A549 (cell line): ENCODE results near the gene QPCT.

ENCODE experiments used
- BHLHE40 ChIP-seq: IDR thresholded peaks from 2 replicates; pipeline ENCODE4 v1.6.1; 2012; ENCODE audit warnings: low read depth, low read length, inconsistent platforms
- CHD4 ChIP-seq: fragments of 200-600 bp; sonication (generic); IDR thresholded peaks from 2 replicates; pipeline ENCODE4 v1.6.1; 2016; ENCODE audit warnings: antibody characterized with exemption, mild to moderate bottlenecking, borderline replicate concordance
- EP300 ChIP-seq, 2 experiments: fragments of >200 bp; sonication (Bioruptor Twin); formaldehyde crosslinking; IDR thresholded peaks; 2 replicates in 1 of 2; 3 replicates in 1 of 2; pipeline ENCODE4 v1.6.1; 2016 to 2017
- JUNB ChIP-seq: fragments of >200 bp; sonication (Bioruptor Twin); formaldehyde crosslinking; IDR thresholded peaks from 2 replicates; pipeline ENCODE4 v1.6.1; 2016
- MAFK ChIP-seq: fragments of 450-650 bp; IDR thresholded peaks from 2 replicates; pipeline ENCODE4 v1.6.1; 2014; ENCODE audit not compliant: partially characterized antibody
- PHF8 ChIP-seq: fragments of 200-600 bp; sonication (generic); IDR thresholded peaks from 2 replicates; pipeline ENCODE4 v1.6.1; 2016; ENCODE audit warnings: low read depth, mild to moderate bottlenecking, antibody characterized with exemption, moderate library complexity, borderline replicate concordance
- POLR2A ChIP-seq: IDR thresholded peaks from 2 replicates; pipeline ENCODE4 v1.6.1; 2012; ENCODE audit warnings: mild to moderate bottlenecking, low read length
- RAD21 ChIP-seq, 2 experiments: fragments of >200 bp in 1 of 2; sonication (Bioruptor Twin) in 1 of 2; formaldehyde crosslinking in 1 of 2; IDR thresholded peaks in 1 of 2; conservative IDR thresholded peaks in 1 of 2; 2 replicates in 1 of 2; 3 replicates in 1 of 2; pipeline ENCODE4 v1.6.1; 2012 to 2018; ENCODE audit warnings: inconsistent platforms in 1 of 2
- RCOR1 ChIP-seq: fragments of 150-350 bp; IDR thresholded peaks from 2 replicates; pipeline ENCODE4 v1.6.1; 2014; ENCODE audit warnings: antibody characterized with exemption, low read length, low read depth
- RFX5 ChIP-seq: fragments of 450-650 bp; IDR thresholded peaks from 2 replicates; pipeline ENCODE4 v1.7.1; 2014; ENCODE audit warnings: antibody characterized with exemption, mild to moderate bottlenecking, moderate library complexity
- TF ChIP-seq, protein P1 (sequence below): fragments of >200 bp; sonication (Bioruptor Twin); formaldehyde crosslinking; IDR thresholded peaks from 3 replicates; pipeline ENCODE4 v1.5.1; 2016
- TF ChIP-seq, protein P2 (sequence below): IDR thresholded peaks from 2 replicates; pipeline ENCODE4 v1.6.1; 2012; ENCODE audit warnings: low read depth, borderline replicate concordance
- TF ChIP-seq, protein P3 (sequence below): fragments of 200-600 bp; sonication (generic); IDR thresholded peaks from 2 replicates; pipeline ENCODE4 v1.6.1; 2016; ENCODE audit warnings: antibody characterized with exemption, mild to moderate bottlenecking, moderate library complexity
- TF ChIP-seq, protein P4 (sequence below): fragments of 250-450 bp; sonication (Bioruptor Pico); IDR thresholded peaks from 2 replicates; pipeline ENCODE4 v1.5.0; 2021; ENCODE audit warnings: mild to moderate bottlenecking, moderate library complexity, borderline replicate concordance

DNA sequence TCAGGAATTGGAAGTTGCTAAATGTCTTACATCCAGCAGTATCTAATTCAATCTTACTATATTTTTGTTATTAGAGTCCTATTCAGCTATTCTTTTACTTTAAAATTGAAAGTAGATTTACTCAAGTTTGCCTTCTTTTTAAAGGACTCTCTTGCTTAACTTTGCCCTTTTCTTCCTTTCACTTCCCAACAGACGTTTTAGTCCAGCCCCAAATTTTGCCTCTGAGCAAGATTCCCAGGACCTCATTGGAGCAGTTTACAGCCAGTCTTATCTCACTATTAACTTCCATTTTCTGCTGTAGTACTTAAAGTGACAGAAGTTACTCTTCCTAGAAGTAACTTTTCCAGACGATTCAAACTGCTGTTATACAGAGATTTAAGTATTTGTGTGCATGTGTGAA is 18.1 kb upstream of the QPCT start:
- TF ChIP-seq, protein P1, sequence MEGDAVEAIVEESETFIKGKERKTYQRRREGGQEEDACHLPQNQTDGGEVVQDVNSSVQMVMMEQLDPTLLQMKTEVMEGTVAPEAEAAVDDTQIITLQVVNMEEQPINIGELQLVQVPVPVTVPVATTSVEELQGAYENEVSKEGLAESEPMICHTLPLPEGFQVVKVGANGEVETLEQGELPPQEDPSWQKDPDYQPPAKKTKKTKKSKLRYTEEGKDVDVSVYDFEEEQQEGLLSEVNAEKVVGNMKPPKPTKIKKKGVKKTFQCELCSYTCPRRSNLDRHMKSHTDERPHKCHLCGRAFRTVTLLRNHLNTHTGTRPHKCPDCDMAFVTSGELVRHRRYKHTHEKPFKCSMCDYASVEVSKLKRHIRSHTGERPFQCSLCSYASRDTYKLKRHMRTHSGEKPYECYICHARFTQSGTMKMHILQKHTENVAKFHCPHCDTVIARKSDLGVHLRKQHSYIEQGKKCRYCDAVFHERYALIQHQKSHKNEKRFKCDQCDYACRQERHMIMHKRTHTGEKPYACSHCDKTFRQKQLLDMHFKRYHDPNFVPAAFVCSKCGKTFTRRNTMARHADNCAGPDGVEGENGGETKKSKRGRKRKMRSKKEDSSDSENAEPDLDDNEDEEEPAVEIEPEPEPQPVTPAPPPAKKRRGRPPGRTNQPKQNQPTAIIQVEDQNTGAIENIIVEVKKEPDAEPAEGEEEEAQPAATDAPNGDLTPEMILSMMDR, result no peak
- TF ChIP-seq EP300 (IDR thresholded peaks at IDR 0.05), result no peak
- no peak for TF ChIP-seq POLR2A
- no peak for TF ChIP-seq CHD4
- no peak for TF ChIP-seq JUNB
- TF ChIP-seq, protein P2, sequence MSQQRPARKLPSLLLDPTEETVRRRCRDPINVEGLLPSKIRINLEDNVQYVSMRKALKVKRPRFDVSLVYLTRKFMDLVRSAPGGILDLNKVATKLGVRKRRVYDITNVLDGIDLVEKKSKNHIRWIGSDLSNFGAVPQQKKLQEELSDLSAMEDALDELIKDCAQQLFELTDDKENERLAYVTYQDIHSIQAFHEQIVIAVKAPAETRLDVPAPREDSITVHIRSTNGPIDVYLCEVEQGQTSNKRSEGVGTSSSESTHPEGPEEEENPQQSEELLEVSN, result no peak
- TF ChIP-seq, protein P3, sequence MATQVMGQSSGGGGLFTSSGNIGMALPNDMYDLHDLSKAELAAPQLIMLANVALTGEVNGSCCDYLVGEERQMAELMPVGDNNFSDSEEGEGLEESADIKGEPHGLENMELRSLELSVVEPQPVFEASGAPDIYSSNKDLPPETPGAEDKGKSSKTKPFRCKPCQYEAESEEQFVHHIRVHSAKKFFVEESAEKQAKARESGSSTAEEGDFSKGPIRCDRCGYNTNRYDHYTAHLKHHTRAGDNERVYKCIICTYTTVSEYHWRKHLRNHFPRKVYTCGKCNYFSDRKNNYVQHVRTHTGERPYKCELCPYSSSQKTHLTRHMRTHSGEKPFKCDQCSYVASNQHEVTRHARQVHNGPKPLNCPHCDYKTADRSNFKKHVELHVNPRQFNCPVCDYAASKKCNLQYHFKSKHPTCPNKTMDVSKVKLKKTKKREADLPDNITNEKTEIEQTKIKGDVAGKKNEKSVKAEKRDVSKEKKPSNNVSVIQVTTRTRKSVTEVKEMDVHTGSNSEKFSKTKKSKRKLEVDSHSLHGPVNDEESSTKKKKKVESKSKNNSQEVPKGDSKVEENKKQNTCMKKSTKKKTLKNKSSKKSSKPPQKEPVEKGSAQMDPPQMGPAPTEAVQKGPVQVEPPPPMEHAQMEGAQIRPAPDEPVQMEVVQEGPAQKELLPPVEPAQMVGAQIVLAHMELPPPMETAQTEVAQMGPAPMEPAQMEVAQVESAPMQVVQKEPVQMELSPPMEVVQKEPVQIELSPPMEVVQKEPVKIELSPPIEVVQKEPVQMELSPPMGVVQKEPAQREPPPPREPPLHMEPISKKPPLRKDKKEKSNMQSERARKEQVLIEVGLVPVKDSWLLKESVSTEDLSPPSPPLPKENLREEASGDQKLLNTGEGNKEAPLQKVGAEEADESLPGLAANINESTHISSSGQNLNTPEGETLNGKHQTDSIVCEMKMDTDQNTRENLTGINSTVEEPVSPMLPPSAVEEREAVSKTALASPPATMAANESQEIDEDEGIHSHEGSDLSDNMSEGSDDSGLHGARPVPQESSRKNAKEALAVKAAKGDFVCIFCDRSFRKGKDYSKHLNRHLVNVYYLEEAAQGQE, result no peak
- no peak for TF ChIP-seq MAFK
- TF ChIP-seq PHF8, result no peak
- no peak for TF ChIP-seq RCOR1
- no peak for TF ChIP-seq RAD21 (conservative IDR thresholded peaks at IDR 0.05 in 1 of 2, IDR thresholded peaks at IDR 0.05 in 1 of 2)
- no peak for TF ChIP-seq RFX5
- TF ChIP-seq, protein P4, sequence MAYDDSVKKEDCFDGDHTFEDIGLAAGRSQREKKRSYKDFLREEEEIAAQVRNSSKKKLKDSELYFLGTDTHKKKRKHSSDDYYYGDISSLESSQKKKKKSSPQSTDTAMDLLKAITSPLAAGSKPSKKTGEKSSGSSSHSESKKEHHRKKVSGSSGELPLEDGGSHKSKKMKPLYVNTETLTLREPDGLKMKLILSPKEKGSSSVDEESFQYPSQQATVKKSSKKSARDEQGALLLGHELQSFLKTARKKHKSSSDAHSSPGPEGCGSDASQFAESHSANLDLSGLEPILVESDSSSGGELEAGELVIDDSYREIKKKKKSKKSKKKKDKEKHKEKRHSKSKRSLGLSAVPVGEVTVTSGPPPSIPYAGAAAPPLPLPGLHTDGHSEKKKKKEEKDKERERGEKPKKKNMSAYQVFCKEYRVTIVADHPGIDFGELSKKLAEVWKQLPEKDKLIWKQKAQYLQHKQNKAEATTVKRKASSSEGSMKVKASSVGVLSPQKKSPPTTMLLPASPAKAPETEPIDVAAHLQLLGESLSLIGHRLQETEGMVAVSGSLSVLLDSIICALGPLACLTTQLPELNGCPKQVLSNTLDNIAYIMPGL (CRISPR knock-in tag), result no peak
- no peak for TF ChIP-seq BHLHE40
